AG04450 (cell line): ENCODE data around the gene HOXA7. TPM values are rescaled to one million over a fixed set of nuclear protein-coding genes. Genes with fewer than 3 reads are reported as not detected.

Experiments
- CTCF ChIA-PET: fragments of 300-600, 350-600 bp; formaldehyde crosslinking; extraction: SDS; loops from one replicate; lab custom pipeline; 2022; ENCODE audit warnings: antibody characterized with exemption, inconsistent platforms; lab: Charles Lee
- POLR2A ChIA-PET: fragments of 350-600 bp; formaldehyde crosslinking; extraction: SDS; loops from one replicate; lab custom pipeline; 2021; ENCODE audit warnings: antibody characterized with exemption, inconsistent platforms; lab: Yijun Ruan, JAX
- DNase-seq: peaks from one replicate; pipeline ENCODE4 v3.0.0-alpha.2; 2011; ENCODE audit warnings: low read depth, low spot score
- H3K27ac ChIP-seq: one replicate; pipeline ENCODE4 v1.5.1; 2012; ENCODE audit warnings: low read depth, low read length, control low read depth
- H3K27me3 ChIP-seq: one replicate; pipeline ENCODE4 v1.6.0; 2012; ENCODE audit warnings: low read length; ENCODE audit not compliant: control insufficient read depth, insufficient read depth
- H3K4me3 ChIP-seq: 2 replicates; pipeline ENCODE4 v1.5.1; 2011; ENCODE audit warnings: mild to moderate bottlenecking, low read depth, low read length, control low read depth
- H3K9me3 ChIP-seq: 2 replicates; pipeline ENCODE4 v1.5.1; 2012; ENCODE audit warnings: low read length; ENCODE audit not compliant: control insufficient read depth, insufficient read depth
- CTCF ChIP-seq: IDR thresholded peaks from 2 replicates; pipeline ENCODE4 v1.5.1; 2011; ENCODE audit warnings: low read depth, low read length, control low read depth, inconsistent platforms
- polyA plus RNA-seq: library from polyadenylated mRNA; depleted of rRNA; stranded (reverse); fragments of >200 nt; gene quantifications from 2 replicates; pipeline ENCODE4 v1.2.3, GENCODE V29; 2011

Gene HOXA7
- polyA plus RNA-seq, 1 experiment = 5.3 TPM

DNA sequence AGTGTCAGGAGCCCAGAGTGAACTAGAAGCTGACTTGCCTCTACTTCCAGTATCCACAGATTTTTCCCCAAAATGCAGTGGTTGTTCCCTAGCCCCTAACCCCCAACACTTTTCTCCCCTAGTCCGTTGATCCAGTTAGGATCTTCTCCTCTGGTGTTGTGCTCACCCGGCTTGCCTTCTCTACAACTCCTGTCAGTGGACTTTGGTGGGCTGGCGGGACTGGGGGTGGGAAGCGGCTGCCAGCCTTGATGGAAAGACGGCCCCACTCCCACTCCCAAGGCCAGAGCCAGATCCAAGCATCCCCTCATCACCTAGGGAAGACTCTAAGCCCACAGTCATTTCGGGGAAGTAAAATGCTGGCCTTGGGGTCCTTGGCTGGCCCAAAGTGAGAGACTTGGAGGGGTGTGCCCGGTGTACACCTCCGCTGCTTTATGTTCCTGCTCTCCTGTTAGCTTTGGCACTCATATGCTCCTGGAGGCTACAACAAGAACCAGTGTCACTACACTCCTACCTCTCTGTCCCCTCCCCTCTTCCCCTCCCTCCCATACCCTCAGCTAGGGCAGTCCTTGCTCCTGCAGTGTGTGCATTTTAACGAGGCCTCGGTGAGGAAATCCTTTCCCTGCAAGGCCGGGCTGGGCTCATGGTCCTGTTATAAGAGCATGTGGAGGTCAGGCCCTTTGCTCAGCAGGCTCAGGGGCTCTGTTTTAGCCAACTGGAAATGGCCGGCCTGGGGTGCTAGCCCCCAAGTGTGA is 18.6 kb upstream of the HOXA7 start:
- no peak for TF ChIP-seq CTCF
- DNase-seq = no peak
- no peak overlapping the region for H3K4me3 ChIP-seq

DNA sequence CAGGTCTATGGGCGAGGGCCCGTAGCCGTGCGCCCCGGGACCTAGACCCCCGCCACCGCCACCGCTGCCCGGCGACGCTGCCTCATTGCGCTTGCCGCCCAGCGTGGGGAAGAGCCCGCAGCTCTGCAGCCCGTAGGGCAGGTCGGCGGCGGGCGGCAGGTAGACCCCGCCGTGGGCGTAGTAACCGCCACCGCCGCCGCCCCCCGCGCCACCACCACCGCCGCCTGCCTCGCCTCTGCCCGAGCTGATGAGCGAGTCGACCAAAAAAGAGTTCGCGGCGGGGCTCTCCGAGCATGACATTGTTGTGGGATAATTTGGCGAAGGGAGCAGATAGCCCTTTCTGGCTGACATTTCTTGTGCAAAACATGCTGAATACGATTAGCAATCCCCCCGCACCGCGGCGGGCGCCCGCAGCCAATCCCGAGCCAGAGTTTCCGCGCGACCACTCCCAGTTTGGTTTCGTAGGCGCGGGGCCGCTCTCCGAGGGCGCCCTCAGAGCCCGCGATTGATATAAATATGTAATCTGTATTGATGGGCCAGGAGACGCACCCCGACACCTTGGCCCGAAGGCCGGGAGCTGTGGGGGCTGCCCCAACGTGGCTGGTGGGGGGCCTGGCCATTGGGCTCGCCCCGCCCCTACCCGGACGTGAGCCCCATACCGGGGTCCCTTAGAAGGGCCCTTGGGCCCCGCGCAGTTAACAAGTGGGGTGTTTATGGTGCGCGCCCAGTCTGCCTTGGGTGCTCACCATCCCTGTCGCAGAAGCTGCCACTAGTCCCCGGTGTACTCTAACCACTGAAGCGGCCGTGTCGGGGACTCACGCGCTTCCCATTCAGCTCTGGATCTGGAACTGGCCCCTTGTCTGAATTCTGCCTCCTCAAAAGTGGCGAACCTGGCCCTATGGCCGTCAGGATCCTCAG is 17.7 kb upstream of the HOXA7 start, which contains the start of gene HOXA10:
HOXA10 (minus strand) TSS at position 365 of the 918 bp plus-strand sequence; CDS start at position 351, 14 bp downstream.
- H3K27ac ChIP-seq = no peak within 1 kb of the TSS
- DNase-seq = no peak
- H3K4me3 ChIP-seq = peak within 1 kb of the TSS; percentile 25
- ChIA-PET POLR2A (no interaction called here), CTCF (interaction anchor here (0.6 to 4.2 kb wide), 3 partner anchors 13 to 1281 kb away, joined by 3 to 17 read pairs (median 3); no protein-coding TSS in a partner anchor)
- peaks cover 88% of the 10 kb centered on the region for H3K27me3 ChIP-seq
- H3K9me3 ChIP-seq = peaks cover 11% of the 10 kb centered on the region; the same call in 1 of the 2 replicates
- no peak for TF ChIP-seq CTCF

More for the DNA sequence above, 18.6 kb upstream of the HOXA7 start:
- no peak overlapping the region for H3K27ac ChIP-seq
- POLR2A ChIA-PET = no interaction called here
- CTCF ChIA-PET = interaction anchor here (4.2 kb wide), 1 partner anchor 1282 kb away, joined by 17 read pairs; no protein-coding TSS in a partner anchor
- peaks cover 11% of the 10 kb centered on the region; the same call in 1 of the 2 replicates for H3K9me3 ChIP-seq
- H3K27me3 ChIP-seq = peaks cover 89% of the 10 kb centered on the region

DNA sequence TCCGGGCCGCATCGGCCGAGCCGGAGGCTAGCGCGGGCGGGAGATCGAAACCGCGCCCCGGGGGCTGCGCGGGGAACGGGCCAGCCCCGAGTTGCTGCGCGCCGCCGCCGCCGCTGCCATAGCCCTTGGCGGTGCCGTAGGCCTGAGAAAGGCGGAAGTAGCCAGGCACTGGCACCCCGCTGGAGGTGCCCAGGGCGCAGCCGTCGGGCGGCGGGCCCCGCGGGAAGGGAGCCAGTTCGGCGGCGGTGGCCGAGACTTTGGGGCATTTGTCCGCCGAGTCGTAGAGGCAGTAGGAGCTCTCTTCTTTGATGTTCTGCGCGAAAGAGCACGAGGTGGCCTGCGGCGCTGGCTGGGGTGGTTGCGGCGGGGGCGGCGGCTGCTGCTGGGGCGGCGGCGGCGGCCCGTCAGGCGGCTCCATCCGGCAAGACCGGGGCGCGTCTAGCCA is 17.1 kb upstream of the HOXA7 start:
- H3K27ac ChIP-seq = no peak overlapping the region
- POLR2A ChIA-PET = no interaction called here
- peaks cover 16% of the 10 kb centered on the region; the same call in 1 of the 2 replicates for H3K9me3 ChIP-seq
- peak overlapping the region; percentile 25; the same call in 1 of the 2 replicates for H3K4me3 ChIP-seq
- H3K27me3 ChIP-seq = peaks cover 89% of the 10 kb centered on the region
- TF ChIP-seq CTCF = no peak
- CTCF ChIA-PET = interaction anchor here (1.0 to 1.3 kb wide), 2 partner anchors 11 to 1280 kb away, joined by 3 to 5 read pairs; no protein-coding TSS in a partner anchor
- no peak for DNase-seq

GRCh38 chr7:27172823-27173510 is 16.5 kb upstream of the HOXA7 start:
- Histone ChIP-seq H3K27ac (no peak overlapping the region), H3K27me3 (peaks cover 91% of the 10 kb centered on the region), H3K4me3 (peak overlapping the region; percentile 25), H3K9me3 (peaks cover 20% of the 10 kb centered on the region; the same call in 1 of the 2 replicates)
- TF ChIP-seq CTCF = no peak
- DNase-seq = no peak
- ChIA-PET POLR2A (no interaction called here), CTCF (interaction anchor here (0.6 to 1.3 kb wide), 3 partner anchors 10 to 1280 kb away, joined by 3 to 5 read pairs (median 3); no protein-coding TSS in a partner anchor)
